ENCODE measurements around the gene GREB1. TPM values are rescaled to one million over a fixed set of nuclear protein-coding genes. Genes with fewer than 3 reads are reported as not detected.

GREB1 gene
- total RNA-seq, 1 experiment from 2014 or later, result 6.2 TPM

GRCh38 chr2:11677136-11678055, 143.6 kb downstream of the GREB1 start:
- H3K4me2 ChIP-seq (ENCODE audit: low read length), result no peak overlapping the region
- H3K9ac ChIP-seq (ENCODE audit: low read length), result no peak overlapping the region
- H3K36me3 ChIP-seq (ENCODE audit: control insufficient read depth in 1 of 2, insufficient read depth in 2 of 2, low read length in 2 of 2), result no peaks in the 10 kb centered on the region
- H2AFZ ChIP-seq (ENCODE audit: low read depth, low read length, poor library complexity, severe bottlenecking), result no peak overlapping the region
- POLR2A ChIA-PET, result no interaction called here
- no peak for ATAC-seq
- no peak overlapping the region for H3K27ac ChIP-seq (ENCODE audit: low read depth, low read length)
- TF ChIP-seq RAD21 (IDR thresholded peaks at IDR 0.05; ENCODE audit: low read depth) (no peak), SIN3A (IDR thresholded peaks at IDR 0.05; ENCODE audit: low read depth) (no peak)
- no peaks in the 10 kb centered on the region for H3K27me3 ChIP-seq (ENCODE audit: insufficient read depth, low read length)
- H3K4me3 ChIP-seq (replicated peaks in 1 of 2; ENCODE audit: low read depth in 1 of 2, low read length in 2 of 2), result no peak overlapping the region
- H3K4me1 ChIP-seq (ENCODE audit: control insufficient read depth in 1 of 2, insufficient read depth in 2 of 2, low read length in 2 of 2), result peaks cover 9 to 12% of the 10 kb centered on the region in 2 experiments; a peak in 2 of 4 replicates
- no peaks in the 10 kb centered on the region for H4K20me1 ChIP-seq (ENCODE audit: insufficient read depth)
- no peak for DNase-seq (ENCODE audit: low read depth, low spot score)
- RAD21 ChIA-PET (ENCODE audit: low non-redundant PET in 1 of 2, low total read pairs in 2 of 2, uncharacterized antibody in 2 of 2, unreplicated experiment in 2 of 2), result no interaction called here
- intact Hi-C loops (cut with micrococcal nuclease), result no loop called here
- CTCF ChIA-PET, result no interaction called here
- H3K9me2 ChIP-seq (ENCODE audit: insufficient read depth), result no peaks in the 10 kb centered on the region
- no peaks in the 10 kb centered on the region for H3K79me2 ChIP-seq (ENCODE audit: insufficient read depth, low read length)
- H3K9me3 ChIP-seq (ENCODE audit: control insufficient read depth in 1 of 2, insufficient read depth in 1 of 2, low read depth in 1 of 2, low read length in 2 of 2), result no peaks in the 10 kb centered on the region
- BruUV-seq (replicated peaks), result no TSS peak

- Histone ChIP-seq H3K27ac (ENCODE audit: low read depth, low read length) (no peak overlapping the region), H3K9me2 (ENCODE audit: insufficient read depth) (no peaks in the 10 kb centered on the region), H3K9ac (ENCODE audit: low read length) (no peak overlapping the region), H4K20me1 (ENCODE audit: insufficient read depth) (no peaks in the 10 kb centered on the region), H3K79me2 (ENCODE audit: insufficient read depth, low read length) (no peaks in the 10 kb centered on the region), H3K4me1 (ENCODE audit: control insufficient read depth in 1 of 2, insufficient read depth in 2 of 2, low read length in 2 of 2) (peaks cover 9 to 12% of the 10 kb centered on the region in 2 experiments; a peak in 2 of 4 replicates), H3K4me2 (ENCODE audit: low read length) (no peak overlapping the region), H2AFZ (ENCODE audit: low read depth, low read length, poor library complexity, severe bottlenecking) (no peak overlapping the region), H3K4me3 (replicated peaks in 1 of 2; ENCODE audit: low read depth in 1 of 2, low read length in 2 of 2) (no peak overlapping the region), H3K27me3 (ENCODE audit: insufficient read depth, low read length) (no peaks in the 10 kb centered on the region), H3K36me3 (ENCODE audit: control insufficient read depth in 1 of 2, insufficient read depth in 2 of 2, low read length in 2 of 2) (no peaks in the 10 kb centered on the region), H3K9me3 (ENCODE audit: control insufficient read depth in 1 of 2, insufficient read depth in 1 of 2, low read depth in 1 of 2, low read length in 2 of 2) (no peaks in the 10 kb centered on the region)
- POLR2A ChIA-PET, result no interaction called here
- DNase-seq (ENCODE audit: low read depth, low spot score) (no peak), ATAC-seq (no peak)
- RAD21 ChIA-PET (ENCODE audit: low non-redundant PET in 1 of 2, low total read pairs in 2 of 2, uncharacterized antibody in 2 of 2, unreplicated experiment in 2 of 2), result no interaction called here
- CTCF ChIA-PET, result no interaction called here
- intact Hi-C loops (cut with micrococcal nuclease), result no loop called here
- BruUV-seq (replicated peaks), result no TSS peak
- TF ChIP-seq SRF (IDR thresholded peaks at IDR 0.05; ENCODE audit: low read depth) (no peak), POLR2A (IDR thresholded peaks at IDR 0.05; ENCODE audit: borderline replicate concordance, extremely low read depth, insufficient read depth, insufficient read length) (no peak), FOSL1 (IDR thresholded peaks at IDR 0.05; ENCODE audit: low read depth) (no peak), CBX3 (IDR thresholded peaks at IDR 0.05; ENCODE audit: low read depth) (no peak), TCF7L2 (IDR thresholded peaks at IDR 0.05; ENCODE audit: borderline replicate concordance, extremely low read depth, insufficient read depth, insufficient read length) (no peak), ELF1 (IDR thresholded peaks at IDR 0.05; ENCODE audit: borderline replicate concordance, low read depth) (no peak), ZBTB33 (IDR thresholded peaks at IDR 0.05; ENCODE audit: extremely low read depth, insufficient replicate concordance, low read length) (no peak), RAD21 (IDR thresholded peaks at IDR 0.05; ENCODE audit: low read depth) (no peak), ZFX (IDR thresholded peaks at IDR 0.05) (no peak), ATF3 (IDR thresholded peaks at IDR 0.05) (no peak), YY1 (IDR thresholded peaks at IDR 0.05; ENCODE audit: extremely low read depth, insufficient replicate concordance, low read depth, low read length) (no peak), POLR2AphosphoS5 (IDR thresholded peaks at IDR 0.05; ENCODE audit: low read depth, low read length) (no peak), EGR1 (IDR thresholded peaks at IDR 0.05; ENCODE audit: low read depth) (no peak), EZH2 (IDR thresholded peaks at IDR 0.05) (no peak), CEBPB (IDR thresholded peaks at IDR 0.05; ENCODE audit: low read depth) (no peak)
Measured at GRCh38 chr2:11678306-11678960, 144.6 kb downstream of the GREB1 start.
